Mesothelial cell of epicardium (in vitro differentiated cells): Measurements from ENCODE around the gene ANKRD45. TPM values are rescaled to one million over a fixed set of nuclear protein-coding genes. Genes with fewer than 3 reads are reported as not detected.
"Not testable (repeated sequence)": the region's sequence is repeated elsewhere in the genome, so short reads cannot be mapped to it uniquely, and the experiment has no call there.

Experiments used
- DNase-seq, 2 experiments: peaks; one replicate each; pipeline ENCODE4 v3.0.0; 2021; ENCODE audit warnings: low spot score in 2 of 2; ENCODE audit not compliant: unreplicated experiment in 2 of 2
- H3K27ac Mint-ChIP-seq: 2 replicates; pipeline ENCODE4 v1.8.0; 2021; ENCODE audit warnings: mixed read lengths
- H3K27me3 Mint-ChIP-seq: 2 replicates; pipeline ENCODE4 v1.8.0; 2021; ENCODE audit warnings: low read depth, mixed read lengths
- H3K36me3 Mint-ChIP-seq: 2 replicates; pipeline ENCODE4 v1.8.0; 2021; ENCODE audit warnings: mixed read lengths
- H3K4me1 Mint-ChIP-seq: 2 replicates; pipeline ENCODE4 v1.8.0; 2021; ENCODE audit warnings: mixed read lengths
- H3K4me3 Mint-ChIP-seq: 2 replicates; pipeline ENCODE4 v1.8.0; 2021; ENCODE audit warnings: mild to moderate bottlenecking, moderate library complexity, mixed read lengths
- H3K9me3 Mint-ChIP-seq: 2 replicates; pipeline ENCODE4 v1.8.0; 2021; ENCODE audit warnings: mixed read lengths
- CTCF ChIP-seq: fragments of 200-600 bp; sonication (generic); IDR thresholded peaks from one replicate; pipeline ENCODE4 v1.5.0; 2021; ENCODE audit warnings: antibody characterized with exemption; ENCODE audit not compliant: unreplicated experiment
- total RNA-seq: library from RNA; stranded (reverse); gene quantifications from 3 replicates; pipeline ENCODE4 v1.2.1, GENCODE V29; 2021

Gene ANKRD45
- total RNA-seq, 1 donor from 2014 or later = 0.60 TPM

DNA sequence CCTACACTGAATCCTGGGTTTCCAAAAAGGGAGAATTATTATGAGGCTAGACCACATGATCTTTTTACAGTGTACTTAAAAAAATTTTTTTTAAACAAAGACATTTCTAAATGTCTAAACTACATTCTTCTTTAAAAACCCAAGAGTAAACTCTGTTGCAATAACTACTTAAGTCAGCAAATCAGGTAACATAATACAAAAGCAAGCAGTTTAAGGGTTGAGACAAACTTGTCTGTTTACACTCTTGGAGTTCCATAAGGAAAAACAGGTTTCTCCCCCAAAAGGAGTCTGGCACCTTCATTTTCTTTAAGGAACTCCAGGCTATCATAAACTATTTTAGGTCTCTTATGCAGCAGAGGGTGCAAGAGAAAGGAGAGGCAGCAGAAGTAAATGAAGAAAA lies 12.5 kb upstream of the ANKRD45 start:
- Mint-ChIP-seq H3K9me3 (peaks cover 18% of the 10 kb centered on the region), H3K27ac (peak overlapping the region; percentile 1), H3K4me3 (no peak overlapping the region), H3K4me1 (peaks cover 7% of the 10 kb centered on the region), H3K36me3 (no peaks in the 10 kb centered on the region), H3K27me3 (no peaks in the 10 kb centered on the region)
- DNase-seq = no peak
- TF ChIP-seq CTCF = no peak

DNA sequence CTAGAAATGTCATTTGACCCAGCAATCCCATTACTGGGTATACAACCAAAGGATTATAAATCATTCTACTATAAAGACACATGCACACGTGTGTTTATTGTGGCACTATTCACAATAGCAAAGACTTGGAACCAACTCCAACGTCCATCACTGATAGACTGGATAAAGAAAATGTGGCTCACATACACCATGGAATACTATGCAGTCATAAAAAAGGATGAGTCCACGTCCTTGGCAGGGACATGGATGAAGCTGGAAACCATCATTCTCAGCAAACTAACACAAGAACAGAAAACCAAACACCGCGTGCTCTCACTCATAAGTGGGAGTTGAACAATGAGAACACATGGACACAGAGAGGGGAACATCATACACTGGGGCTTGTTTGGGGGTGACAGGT lies 10.5 kb upstream of the ANKRD45 start:
- H3K36me3 Mint-ChIP-seq, H3K4me3 Mint-ChIP-seq, H3K27ac Mint-ChIP-seq, H3K27me3 Mint-ChIP-seq, H3K4me1 Mint-ChIP-seq, DNase-seq: not testable (repeated sequence)
- H3K9me3 Mint-ChIP-seq = peaks cover 26% of the 10 kb centered on the region

GRCh38 chr1:173674496-173674895 lies 4.8 kb upstream of the ANKRD45 start:
- not testable (repeated sequence) for H3K27me3 Mint-ChIP-seq, H3K27ac Mint-ChIP-seq, H3K36me3 Mint-ChIP-seq, DNase-seq, H3K4me1 Mint-ChIP-seq, H3K4me3 Mint-ChIP-seq
- H3K9me3 Mint-ChIP-seq = peaks cover 22% of the 10 kb centered on the region

GRCh38 chr1:173666646-173667045 lies 3.0 kb downstream of the ANKRD45 start:
- DNase-seq = no peak
- Mint-ChIP-seq H3K9me3 (no peaks in the 10 kb centered on the region), H3K27ac (no peak overlapping the region)

DNA sequence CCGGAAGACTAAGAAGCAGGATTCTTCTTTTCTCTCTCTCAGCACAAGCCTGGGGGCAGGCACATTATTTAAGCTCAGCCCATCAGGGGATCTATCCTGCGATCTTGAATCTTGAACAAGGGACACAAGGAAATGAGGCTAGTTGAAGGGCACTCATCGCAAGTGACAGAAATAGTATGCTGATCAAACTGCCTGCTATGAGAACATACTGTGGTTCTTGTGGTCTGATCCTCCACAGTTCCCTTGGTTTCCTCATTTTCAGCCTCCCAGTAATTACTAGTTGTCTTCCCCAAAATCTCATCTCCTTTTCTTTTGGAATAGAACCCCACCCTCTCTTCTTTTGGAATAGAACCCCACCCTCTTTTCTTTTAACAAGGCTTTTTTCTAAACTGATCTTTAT lies 6.5 kb downstream of the ANKRD45 start:
- Mint-ChIP-seq H3K36me3 (no peaks in the 10 kb centered on the region), H3K27ac (no peak overlapping the region), H3K4me1 (no peaks in the 10 kb centered on the region), H3K9me3 (no peaks in the 10 kb centered on the region), H3K27me3 (peaks cover 2% of the 10 kb centered on the region), H3K4me3 (no peak overlapping the region)
- no peak for TF ChIP-seq CTCF
- no peak for DNase-seq

More at GRCh38 chr1:173666646-173667045, 3.0 kb downstream of the ANKRD45 start:
- Mint-ChIP-seq H3K36me3 (no peaks in the 10 kb centered on the region), H3K4me3 (no peak overlapping the region), H3K4me1 (no peaks in the 10 kb centered on the region), H3K27me3 (peaks cover 15% of the 10 kb centered on the region)
- TF ChIP-seq CTCF = no peak

GRCh38 chr1:173661763-173662162 lies 7.9 kb downstream of the ANKRD45 start:
- H3K9me3 Mint-ChIP-seq = no peaks in the 10 kb centered on the region
- no peak overlapping the region for H3K27ac Mint-ChIP-seq
- no peaks in the 10 kb centered on the region for H3K4me1 Mint-ChIP-seq
- no peak overlapping the region for H3K4me3 Mint-ChIP-seq
- H3K36me3 Mint-ChIP-seq = no peaks in the 10 kb centered on the region
- H3K27me3 Mint-ChIP-seq = no peaks in the 10 kb centered on the region
- TF ChIP-seq CTCF = no peak
- no peak for DNase-seq

DNA sequence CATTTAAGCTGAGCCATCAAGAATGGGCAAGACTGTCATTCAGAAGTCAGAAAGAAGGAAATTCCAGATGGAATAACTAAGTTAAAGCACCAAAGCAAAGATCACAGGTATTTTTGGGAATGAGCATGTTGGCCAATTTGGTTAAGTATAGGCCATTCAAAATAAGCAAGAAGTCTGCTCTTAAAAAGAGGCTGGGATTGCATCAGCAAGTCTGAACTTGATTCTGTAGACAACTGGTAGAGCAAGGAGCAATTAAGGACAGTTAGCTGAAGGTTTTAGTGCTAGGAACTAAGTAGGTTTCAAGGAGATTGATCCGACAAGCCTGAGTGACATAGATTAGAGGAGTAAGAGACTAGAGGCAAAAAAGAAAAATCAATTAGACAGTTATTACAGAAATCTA lies 8.4 kb downstream of the ANKRD45 start:
- DNase-seq = no peak
- H3K4me1 Mint-ChIP-seq = no peaks in the 10 kb centered on the region
- H3K27ac Mint-ChIP-seq = no peak overlapping the region
- H3K4me3 Mint-ChIP-seq = no peak overlapping the region
- H3K36me3 Mint-ChIP-seq = no peaks in the 10 kb centered on the region
- H3K27me3 Mint-ChIP-seq = no peaks in the 10 kb centered on the region
- TF ChIP-seq CTCF = no peak
- peaks cover 4% of the 10 kb centered on the region for H3K9me3 Mint-ChIP-seq
